Measurements from ENCODE around the gene CD247. TPM values are rescaled to one million over a fixed set of nuclear protein-coding genes. Genes with fewer than 3 reads are reported as not detected.

The CD247 gene
- total RNA-seq, 1 experiment from 2014 or later, result not detected

DNA sequence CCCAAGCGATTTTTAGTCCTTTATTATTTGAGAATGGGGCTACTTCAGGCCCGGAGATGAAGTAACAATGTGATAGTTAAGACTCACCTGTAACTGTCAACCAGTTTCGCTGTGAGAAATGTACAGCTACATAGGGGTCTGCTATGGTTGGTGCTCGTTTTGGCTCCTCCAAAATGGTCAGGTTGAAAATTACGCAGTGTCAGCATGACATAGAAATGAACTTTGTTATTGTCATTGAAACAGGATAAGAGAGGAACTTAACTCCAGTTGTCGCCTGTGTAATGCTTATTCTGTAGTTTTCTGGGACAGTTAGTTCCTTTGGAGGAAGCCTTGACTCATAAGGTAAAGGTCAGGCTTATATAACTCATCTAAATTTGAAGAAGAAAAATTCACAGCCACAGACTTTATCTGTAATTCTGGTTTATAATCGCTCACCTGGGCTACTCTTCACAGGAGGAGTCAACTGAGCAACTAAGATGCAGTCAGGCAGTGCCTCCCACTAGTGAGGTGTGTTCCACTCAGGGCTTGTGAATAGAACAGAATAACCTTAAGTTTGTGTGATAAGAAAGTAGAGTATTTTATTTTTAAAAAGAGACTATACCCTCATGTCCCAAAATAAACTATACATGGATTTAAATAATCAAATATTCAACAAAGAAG is 130.9 kb downstream of the CD247 start:
- Histone ChIP-seq H3K9me3 (replicated peaks) (no peaks in the 10 kb centered on the region), H3K27me3 (replicated peaks) (no peaks in the 10 kb centered on the region), H3K36me3 (0 out of 2 replicates have a peak, but pooled peaks cover 4% of the 10 kb centered on the region), H3K27ac (no peak overlapping the region), H3K4me3 (no peak overlapping the region), H3K4me1 (replicated peaks) (no peaks in the 10 kb centered on the region)
- DNase-seq (ENCODE audit: low read depth in 1 of 2, low spot score in 2 of 2), result no peak

Other genes starting within 250 kb of the CD247 start
- gene CREG1, start 35.2 kb upstream of the CD247 start, total RNA-seq (2014; rRNA removed; shearing (Covaris generic)), result 46.2 and 54.7 TPM in 2 replicates
- gene RCSD1, start 111.7 kb upstream of the CD247 start, total RNA-seq (2014; rRNA removed; shearing (Covaris generic)), result 1.3 and 2.3 TPM in 2 replicates
- 74.1 and 78.5 TPM in 2 replicates for gene MPZL1, start 203.5 kb upstream of the CD247 start, total RNA-seq (2014; rRNA removed; shearing (Covaris generic))

Measured in SJSA1 (cell line).